IMR-90 (cell line): ENCODE results near the gene PACC1. TPM values are rescaled to one million over a fixed set of nuclear protein-coding genes. Genes with fewer than 3 reads are reported as not detected.

Experiments
- ATAC-seq: fragments of 200-7000 bp; cut with Tn5 transposase; 2 replicates; pipeline ENCODE4 v1.9.1; 2020; ENCODE audit warnings: low read depth, mild to moderate bottlenecking, moderate library complexity
- BruUV-seq: library from RNA; stranded (reverse); fragments of 400-500 nt; replicated peaks from 2 replicates; lab custom pipeline; 2021; lab: Mats Ljungman, UMichigan
- CTCF ChIA-PET: fragments of 300-600 bp; formaldehyde crosslinking; extraction: SDS; loops from one replicate; lab custom pipeline; 2021; ENCODE audit warnings: antibody characterized with exemption; lab: Yijun Ruan, JAX
- POLR2A ChIA-PET: fragments of 300-600 bp; sonication (Branson Sonifier 250); formaldehyde crosslinking; loops from one replicate; lab custom pipeline; 2022; ENCODE audit warnings: antibody characterized with exemption; ENCODE audit not compliant: unreplicated experiment; lab: Charles Lee
- DNase-seq: peaks from one replicate; pipeline ENCODE4 v3.0.0; 2013
- H2AFZ ChIP-seq: replicated peaks from 2 replicates; pipeline ENCODE3; 2013; ENCODE audit warnings: low read length, mild to moderate bottlenecking; ENCODE audit not compliant: poor library complexity
- H2AK5ac ChIP-seq: 2 replicates; pipeline ENCODE4 v1.6.1; 2013; ENCODE audit warnings: low read depth, low read length, inconsistent platforms
- H2AK9ac ChIP-seq: replicated peaks from 2 replicates; pipeline ENCODE3; 2013; ENCODE audit warnings: mild to moderate bottlenecking, low read depth, low read length, moderate library complexity; ENCODE audit not compliant: poor library complexity
- H2BK120ac ChIP-seq: 2 replicates; pipeline ENCODE4 v1.6.1; 2013; ENCODE audit warnings: low read depth, low read length, inconsistent platforms
- H2BK15ac ChIP-seq: 3 replicates; pipeline ENCODE4 v1.6.1; 2013; ENCODE audit warnings: low read depth, low read length, inconsistent platforms
- H2BK20ac ChIP-seq: 2 replicates; pipeline ENCODE4 v1.6.1; 2013; ENCODE audit warnings: low read depth, mild to moderate bottlenecking, inconsistent platforms, low read length, moderate library complexity
- H2BK5ac ChIP-seq: 2 replicates; pipeline ENCODE4 v1.6.1; 2013; ENCODE audit warnings: mild to moderate bottlenecking, low read depth, low read length, inconsistent platforms; ENCODE audit not compliant: poor library complexity, severe bottlenecking
- H3K14ac ChIP-seq: replicated peaks from 2 replicates; pipeline ENCODE4 v1.6.1; 2013; ENCODE audit warnings: low read depth, low read length, inconsistent platforms
- H3K18ac ChIP-seq: 2 replicates; pipeline ENCODE4 v1.6.1; 2013; ENCODE audit warnings: low read depth, low read length, control low read depth
- H3K23ac ChIP-seq: 2 replicates; pipeline ENCODE4 v1.6.1; 2013; ENCODE audit warnings: low read depth, low read length, inconsistent platforms
- H3K27ac ChIP-seq: 2 replicates; pipeline ENCODE4 v1.5.1; 2013; ENCODE audit warnings: mild to moderate bottlenecking, control low read depth, low read length; ENCODE audit not compliant: insufficient read depth
- H3K27me3 ChIP-seq: 2 replicates; pipeline ENCODE4 v1.6.1; 2013; ENCODE audit warnings: low read length; ENCODE audit not compliant: control insufficient read depth, insufficient read depth
- H3K36me3 ChIP-seq: 2 replicates; pipeline ENCODE4 v1.6.1; 2013; ENCODE audit warnings: low read length, mixed read lengths; ENCODE audit not compliant: control insufficient read depth, insufficient read depth
- H3K4ac ChIP-seq: 2 replicates; pipeline ENCODE4 v1.6.1; 2013; ENCODE audit warnings: low read depth, low read length, inconsistent platforms
- H3K4me1 ChIP-seq: 2 replicates; pipeline ENCODE4 v1.6.1; 2013; ENCODE audit warnings: low read length, mixed read lengths; ENCODE audit not compliant: control insufficient read depth, insufficient read depth
- H3K4me2 ChIP-seq: 2 replicates; pipeline ENCODE4 v1.6.1; 2013; ENCODE audit warnings: low read depth, mild to moderate bottlenecking, control low read depth, low read length, moderate library complexity
- H3K4me3 ChIP-seq: 2 replicates; pipeline ENCODE4 v1.5.1; 2013; ENCODE audit warnings: low read depth, mild to moderate bottlenecking, control low read depth, low read length, moderate library complexity; ENCODE audit not compliant: insufficient read depth
- H3K56ac ChIP-seq: 2 replicates; pipeline ENCODE4 v1.6.1; 2013; ENCODE audit warnings: low read length, inconsistent platforms; ENCODE audit not compliant: insufficient read depth; ENCODE audit errors: extremely low read depth
- H3K79me1 ChIP-seq, 2 experiments: 2 replicates each; pipeline ENCODE4 v1.6.1; 2013; ENCODE audit warnings: low read length in 2 of 2, inconsistent platforms in 1 of 2, low read depth in 1 of 2
- H3K9ac ChIP-seq: 2 replicates; pipeline ENCODE4 v1.6.1; 2013; ENCODE audit warnings: low read depth, low read length, control low read depth
- H3K9me1 ChIP-seq: 2 replicates; pipeline ENCODE4 v1.6.1; 2013; ENCODE audit warnings: low read length, inconsistent platforms; ENCODE audit not compliant: insufficient read depth
- H3K9me3 ChIP-seq: 2 replicates; pipeline ENCODE4 v1.6.1; 2013; ENCODE audit warnings: low read length; ENCODE audit not compliant: control insufficient read depth, insufficient read depth
- H4K20me1 ChIP-seq: 2 replicates; pipeline ENCODE4 v1.6.1; 2013; ENCODE audit warnings: low read length, inconsistent platforms; ENCODE audit not compliant: insufficient read depth
- H4K5ac ChIP-seq: 2 replicates; pipeline ENCODE4 v1.6.1; 2013; ENCODE audit warnings: mild to moderate bottlenecking, low read depth, low read length, control low read depth
- H4K8ac ChIP-seq, 2 experiments: 2 replicates each; pipeline ENCODE4 v1.6.1; 2013; ENCODE audit warnings: low read depth in 2 of 2, low read length in 2 of 2, control low read depth in 1 of 2, inconsistent platforms in 1 of 2
- H4K91ac ChIP-seq: 2 replicates; pipeline ENCODE4 v1.6.1; 2013; ENCODE audit warnings: low read depth, low read length, inconsistent platforms; ENCODE audit not compliant: insufficient read depth
- CTCF ChIP-seq: conservative IDR thresholded peaks from 2 replicates; pipeline ENCODE4 v1.5.1; 2012; ENCODE audit warnings: mild to moderate bottlenecking, low read depth, low read length, improper control_type of control experiment
- NFE2L2 ChIP-seq: fragments of 150-350 bp; IDR thresholded peaks from 2 replicates; pipeline ENCODE4 v1.6.1; 2016; ENCODE audit warnings: low read depth, mild to moderate bottlenecking, low read length
- RAD21 ChIP-seq: IDR thresholded peaks from 2 replicates; pipeline ENCODE4 v1.6.1; 2012; ENCODE audit warnings: low read length, improper control_type of control experiment
- RFX5 ChIP-seq: IDR thresholded peaks from 2 replicates; pipeline ENCODE4 v1.8.0; 2012; ENCODE audit warnings: low read depth, mild to moderate bottlenecking, low read length, moderate library complexity
- SMC3 ChIP-seq: fragments of 150-350 bp; IDR thresholded peaks from 2 replicates; pipeline ENCODE4 v1.6.1; 2016; ENCODE audit warnings: low read depth, mild to moderate bottlenecking, antibody characterized with exemption, low read length, moderate library complexity
- WGBS, 2 experiments: methylation state at CpG; one replicate each; pipeline versions ENCODE4 v1.1.5 to v1.1.7; 2013; ENCODE audit warnings: missing lambda C conversion rate in 2 of 2; ENCODE audit not compliant: insufficient read length in 1 of 2; ENCODE audit errors: extremely low coverage in 2 of 2; 5-methylcytosine and 5-hydroxymethylcytosine counted together
- dilution Hi-C: fragments of 300-500 bp; cut with HindIII; formaldehyde crosslinking; loops from one replicate; pipeline ENCODE4 v1.14.3; 2018; ENCODE audit warnings: low sequenced_read_pairs; ENCODE audit not compliant: unreplicated experiment
- in situ Hi-C: fragments of 300-500 bp; cut with MboI; formaldehyde crosslinking; loops from 3 replicates; pipeline ENCODE4 v1.14.3; 2019; ENCODE audit warnings: low sequenced_read_pairs, inconsistent platforms, mixed read lengths
- intact Hi-C: fragments of 100-400 bp; cut with micrococcal nuclease; formaldehyde crosslinking; loops from 2 replicates; pipeline ENCODE4 v1.10.0; 2022
- polyA plus RNA-seq, 3 experiments: library from polyadenylated mRNA; depleted of rRNA; stranded (reverse); fragments of >200 nt; gene quantifications; 2 replicates each; pipeline ENCODE4 v1.2.3, GENCODE V29; 2012; ENCODE audit warnings: low replicate concordance in 1 of 3
- total RNA-seq: library from RNA; depleted of rRNA; stranded (reverse); fragments of >200 nt; gene quantifications from 2 replicates; pipeline ENCODE4 v1.2.3, GENCODE V29; 2012

PACC1 gene
- total and polyA plus RNA-seq, 2 of the 4 experiments (the other 2 are of a cell fraction), result 8.6 to 13.4 TPM

GRCh38 chr1:212457740-212458338, 43.2 kb upstream of the PACC1 start:
- DNase-seq (peak; percentile 37), ATAC-seq (no peak)
- no peaks in the 10 kb centered on the region for H3K4me1 ChIP-seq
- H4K20me1 ChIP-seq, result no peaks in the 10 kb centered on the region
- ChIA-PET CTCF (interaction anchor here (2.0 to 3.3 kb wide), 2 partner anchors 12 to 386 kb away, joined by 6 to 45 read pairs; no protein-coding TSS in a partner anchor), POLR2A (no interaction called here)
- no peak overlapping the region for H4K5ac ChIP-seq
- peaks cover 8% of the 10 kb centered on the region; the same call in 1 of the 2 replicates for H3K9me3 ChIP-seq
- H3K23ac ChIP-seq, result no peak overlapping the region
- H2BK120ac ChIP-seq, result no peak overlapping the region
- H2BK5ac ChIP-seq, result no peak overlapping the region
- no peak overlapping the region for H2BK15ac ChIP-seq
- no peak overlapping the region for H3K14ac ChIP-seq
- no peak overlapping the region for H2AFZ ChIP-seq
- H4K91ac ChIP-seq, result no peak overlapping the region
- no peak overlapping the region for H3K4ac ChIP-seq
- no CpG with 5 or more reads among the region's 8 CpGs for WGBS, 2 experiments
- TF ChIP-seq CTCF (peak; percentile 48), NFE2L2 (no peak), RAD21 (peak; percentile 67), RFX5 (no peak), SMC3 (peak; percentile 45)
- no peak overlapping the region for H3K4me3 ChIP-seq
- BruUV-seq, result no TSS peak
- H3K9ac ChIP-seq, result no peak overlapping the region
- dilution Hi-C loops, result no loop called here
- in situ Hi-C loops, result loop anchor here (5.0 to 10.0 kb wide), 3 partner anchors 163 to 773 kb away; no protein-coding TSS in a partner anchor
- peaks cover 4% of the 10 kb centered on the region; the same call in 1 of the 2 replicates for H3K27me3 ChIP-seq
- H3K36me3 ChIP-seq, result no peaks in the 10 kb centered on the region
- no peak overlapping the region for H3K56ac ChIP-seq
- no peak overlapping the region for H3K4me2 ChIP-seq
- H3K27ac ChIP-seq, result no peak overlapping the region
- H2AK9ac ChIP-seq, result no peak overlapping the region
- no peak overlapping the region for H2BK20ac ChIP-seq
- no peak overlapping the region for H3K18ac ChIP-seq
- H4K8ac ChIP-seq, result no peak overlapping the region
- H3K79me1 ChIP-seq, result no peaks in the 10 kb centered on the region
- no peaks in the 10 kb centered on the region for H3K9me1 ChIP-seq
- no peak overlapping the region for H2AK5ac ChIP-seq
- intact Hi-C loops, result loop anchor here (2.0 to 5.0 kb wide), 3 partner anchors 165 to 776 kb away; no protein-coding TSS in a partner anchor
